Trophoblast cell (in vitro differentiated cells and primary cell): ENCODE results near the gene SAT1. TPM values are rescaled to one million over a fixed set of nuclear protein-coding genes. Genes with fewer than 3 reads are reported as not detected.

Experiments
- DNase-seq, 2 donors: peaks; one replicate each; pipeline ENCODE4 v3.0.0-alpha.2; 2016
- H2AFZ ChIP-seq: 2 replicates; pipeline ENCODE4 v1.6.1; 2013; ENCODE audit warnings: low read length, moderate library complexity, mild to moderate bottlenecking; ENCODE audit not compliant: insufficient read depth, poor library complexity
- H2AK5ac ChIP-seq: 2 replicates; pipeline ENCODE4 v1.6.1; 2013; ENCODE audit warnings: mild to moderate bottlenecking, low read length
- H2BK120ac ChIP-seq: 2 replicates; pipeline ENCODE4 v1.6.1; 2013; ENCODE audit warnings: low read length, mild to moderate bottlenecking, moderate library complexity; ENCODE audit not compliant: insufficient read depth, poor library complexity
- H2BK12ac ChIP-seq: 2 replicates; pipeline ENCODE4 v1.6.1; 2013; ENCODE audit warnings: mild to moderate bottlenecking, low read length, moderate library complexity
- H2BK5ac ChIP-seq: 2 replicates; pipeline ENCODE4 v1.6.1; 2013; ENCODE audit warnings: low read length, low read depth, moderate library complexity, mild to moderate bottlenecking; ENCODE audit not compliant: poor library complexity
- H3K14ac ChIP-seq: 2 replicates; pipeline ENCODE4 v1.6.1; 2013; ENCODE audit warnings: mild to moderate bottlenecking, low read length
- H3K18ac ChIP-seq: 2 replicates; pipeline ENCODE4 v1.6.1; 2013; ENCODE audit warnings: mild to moderate bottlenecking, low read length
- H3K23ac ChIP-seq: 2 replicates; pipeline ENCODE4 v1.6.1; 2013; ENCODE audit warnings: low read length
- H3K27ac ChIP-seq: 2 replicates; pipeline ENCODE4 v1.5.1; 2013; ENCODE audit warnings: low read depth, mild to moderate bottlenecking, inconsistent platforms, low read length, moderate library complexity
- H3K27me3 ChIP-seq: 2 replicates; pipeline ENCODE4 v1.6.1; 2013; ENCODE audit warnings: inconsistent platforms, mild to moderate bottlenecking, low read length, moderate library complexity; ENCODE audit not compliant: insufficient read depth
- H3K36me3 ChIP-seq, 2 experiments: 1 replicate in 1 of 2; 2 replicates in 1 of 2; pipeline ENCODE4 v1.6.1; 2013; ENCODE audit warnings: low read length in 2 of 2, mild to moderate bottlenecking in 2 of 2, moderate library complexity in 1 of 2; ENCODE audit not compliant: insufficient read depth in 2 of 2, control insufficient read depth in 1 of 2
- H3K4ac ChIP-seq: 2 replicates; pipeline ENCODE4 v1.6.1; 2013; ENCODE audit warnings: low read depth, mild to moderate bottlenecking, low read length, moderate library complexity
- H3K4me1 ChIP-seq, 2 experiments: 1 replicate in 1 of 2; 2 replicates in 1 of 2; pipeline ENCODE4 v1.6.1; 2013; ENCODE audit warnings: low read length in 2 of 2, mild to moderate bottlenecking in 2 of 2, moderate library complexity in 1 of 2; ENCODE audit not compliant: insufficient read depth in 2 of 2, control insufficient read depth in 1 of 2
- H3K4me2 ChIP-seq: 2 replicates; pipeline ENCODE4 v1.6.1; 2013; ENCODE audit warnings: inconsistent platforms, mild to moderate bottlenecking, low read length, moderate library complexity
- H3K4me3 ChIP-seq: 2 replicates; pipeline ENCODE4 v1.5.1; 2013; ENCODE audit warnings: mild to moderate bottlenecking, low read depth, low read length, inconsistent platforms
- H3K79me1 ChIP-seq: one replicate; pipeline ENCODE4 v1.6.1; 2013; ENCODE audit warnings: low read length
- H3K79me2 ChIP-seq: 2 replicates; pipeline ENCODE4 v1.6.1; 2013; ENCODE audit warnings: low read length, mild to moderate bottlenecking; ENCODE audit not compliant: control insufficient read depth, insufficient read depth, poor library complexity
- H3K9ac ChIP-seq: 2 replicates; pipeline ENCODE4 v1.6.1; 2013; ENCODE audit warnings: mild to moderate bottlenecking, low read length
- H3K9me3 ChIP-seq: 2 replicates; pipeline ENCODE4 v1.6.1; 2013; ENCODE audit warnings: low read depth, mild to moderate bottlenecking, control low read depth, inconsistent platforms, low read length; ENCODE audit not compliant: insufficient read depth
- H4K12ac ChIP-seq: 2 replicates; pipeline ENCODE4 v1.6.1; 2013; ENCODE audit warnings: low read depth, mild to moderate bottlenecking, low read length, moderate library complexity
- H4K8ac ChIP-seq: 2 replicates; pipeline ENCODE4 v1.6.1; 2013; ENCODE audit warnings: low read depth, mild to moderate bottlenecking, low read length, moderate library complexity
- H4K91ac ChIP-seq: one replicate; pipeline ENCODE4 v1.6.1; 2013; ENCODE audit warnings: low read depth, mild to moderate bottlenecking, low read length, moderate library complexity
- WGBS: extraction: QIAGEN DNeasy Blood & Tissue Kit; methylation state at CpG from one replicate; pipeline ENCODE4 v1.1.7; 2013; ENCODE audit warnings: missing lambda C conversion rate; ENCODE audit not compliant: insufficient read length, insufficient coverage; ENCODE audit errors: extremely low coverage; 5-methylcytosine and 5-hydroxymethylcytosine counted together
- polyA plus RNA-seq: library from polyadenylated mRNA; stranded (reverse); fragments of 200-250 nt; gene quantifications from 2 replicates; pipeline ENCODE4 v1.2.3, GENCODE V29; 2013

The SAT1 gene
- 142 and 148 TPM in 2 replicates for polyA plus RNA-seq

DNA sequence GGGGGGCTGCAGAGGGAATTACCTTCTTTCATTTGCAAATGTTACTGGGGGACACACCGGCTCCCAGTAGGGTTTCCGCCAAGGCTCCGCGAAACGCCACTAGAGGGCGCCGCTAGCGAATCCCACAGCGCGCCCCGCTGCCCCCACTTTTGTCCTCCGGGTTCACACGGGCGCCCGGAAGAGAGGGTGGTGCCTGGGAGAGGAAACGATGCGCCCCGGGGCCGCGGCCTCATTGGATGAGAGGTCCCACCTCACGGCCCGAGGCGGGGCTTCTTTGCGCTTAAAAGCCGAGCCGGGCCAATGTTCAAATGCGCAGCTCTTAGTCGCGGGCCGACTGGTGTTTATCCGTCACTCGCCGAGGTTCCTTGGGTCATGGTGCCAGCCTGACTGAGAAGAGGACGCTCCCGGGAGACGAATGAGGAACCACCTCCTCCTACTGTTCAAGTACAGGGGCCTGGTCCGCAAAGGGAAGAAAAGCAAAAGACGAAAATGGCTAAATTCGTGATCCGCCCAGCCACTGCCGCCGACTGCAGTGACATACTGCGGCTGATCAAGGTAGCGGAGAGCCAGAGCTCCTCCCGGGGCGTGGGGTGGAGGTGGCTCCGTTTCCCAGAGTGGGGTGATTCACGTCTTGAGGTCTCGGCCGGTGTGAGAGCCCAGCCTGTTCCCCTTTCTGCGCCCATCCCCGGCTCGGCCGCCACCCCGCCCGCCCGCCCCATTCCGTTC lies at the start of gene SAT1:
Gene SAT1, plus strand, starts transcription at position 311 of the 726 bp plus-strand sequence. Its CDS starts 179 bp downstream, at position 490.
- Histone ChIP-seq H4K91ac (peak within 1 kb of the TSS; percentile 77), H3K4me2 (peak within 1 kb of the TSS; percentile 73), H3K9ac (peak within 1 kb of the TSS; percentile 48), H2BK12ac (peak within 1 kb of the TSS; percentile 64), H2AK5ac (no peak within 1 kb of the TSS), H3K4me3 (peak within 1 kb of the TSS; percentile 71), H4K12ac (peak within 1 kb of the TSS; percentile 70), H3K9me3 (no peaks in the 10 kb centered on the region), H3K27me3 (no peaks in the 10 kb centered on the region), H3K23ac (no peak within 1 kb of the TSS), H3K18ac (peak within 1 kb of the TSS; percentile 94), H3K79me2 (peaks cover 3% of the 10 kb centered on the region), H3K27ac (no peak within 1 kb of the TSS), H3K36me3 (no peaks in the 10 kb centered on the region), H3K4me1 (peaks cover 0 to 2% of the 10 kb centered on the region in 2 experiments), H2BK5ac (peak within 1 kb of the TSS; percentile 88), H2AFZ (no peak within 1 kb of the TSS), H2BK120ac (peak within 1 kb of the TSS; percentile 51), H3K79me1 (peaks cover 4% of the 10 kb centered on the region), H3K14ac (peak within 1 kb of the TSS; percentile 87), H4K8ac (peak within 1 kb of the TSS; percentile 82), H3K4ac (no peak within 1 kb of the TSS)
- peak; percentile 93 to 95 for DNase-seq
- no CpG with 5 or more reads among the region's 58 CpGs for WGBS

DNA sequence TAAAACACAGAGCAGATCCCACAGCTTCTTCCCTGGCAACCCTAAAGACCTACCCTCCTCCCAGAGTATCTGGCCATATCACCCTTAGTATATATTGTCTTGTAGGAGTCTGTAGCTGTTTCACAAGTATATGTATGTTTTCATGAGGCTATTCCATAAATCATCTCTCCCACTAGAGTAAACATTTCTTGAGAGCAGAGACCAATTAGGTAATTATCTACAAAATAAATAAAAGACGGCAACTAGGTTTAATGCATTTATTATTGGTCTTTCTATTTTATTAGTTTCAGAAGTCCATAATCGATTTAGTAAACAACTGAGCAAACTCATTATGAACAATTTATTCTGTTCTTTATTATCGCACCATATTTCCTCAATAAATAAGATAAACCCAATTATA lies 46.9 kb upstream of the SAT1 start:
- no peak overlapping the region for H4K91ac ChIP-seq
- H3K27me3 ChIP-seq: no peaks in the 10 kb centered on the region
- no peak overlapping the region for H2BK5ac ChIP-seq
- H3K23ac ChIP-seq: no peak overlapping the region
- H3K4me1 ChIP-seq: no peaks in the 10 kb centered on the region
- no peak overlapping the region for H3K18ac ChIP-seq
- H4K12ac ChIP-seq: no peak overlapping the region
- H2AFZ ChIP-seq: no peak overlapping the region
- no peak overlapping the region for H3K4ac ChIP-seq
- H2BK120ac ChIP-seq: no peak overlapping the region
- no peak overlapping the region for H2BK12ac ChIP-seq
- H3K4me3 ChIP-seq: no peak overlapping the region
- no peak overlapping the region for H3K14ac ChIP-seq
- no peak overlapping the region for H3K4me2 ChIP-seq
- no peaks in the 10 kb centered on the region for H3K79me1 ChIP-seq
- H3K9me3 ChIP-seq: no peaks in the 10 kb centered on the region
- no peaks in the 10 kb centered on the region for H3K79me2 ChIP-seq
- H2AK5ac ChIP-seq: no peak overlapping the region
- H3K9ac ChIP-seq: no peak overlapping the region
- no CpG with 5 or more reads among the region's 3 CpGs for WGBS
- no peak overlapping the region for H3K27ac ChIP-seq
- no peak for DNase-seq
- H3K36me3 ChIP-seq: no peaks in the 10 kb centered on the region
- no peak overlapping the region for H4K8ac ChIP-seq

GRCh38 chrX:23737413-23737812 lies 45.6 kb upstream of the SAT1 start:
- H3K27ac ChIP-seq: no peak overlapping the region
- H3K4me2 ChIP-seq: no peak overlapping the region
- no peaks in the 10 kb centered on the region for H3K9me3 ChIP-seq
- no peak overlapping the region for H2BK120ac ChIP-seq
- H2BK5ac ChIP-seq: no peak overlapping the region
- no peak overlapping the region for H4K8ac ChIP-seq
- no peak for DNase-seq
- no peaks in the 10 kb centered on the region for H3K36me3 ChIP-seq
- H4K12ac ChIP-seq: no peak overlapping the region
- H2AFZ ChIP-seq: no peak overlapping the region
- no peak overlapping the region for H2BK12ac ChIP-seq
- H3K14ac ChIP-seq: no peak overlapping the region
- H2AK5ac ChIP-seq: no peak overlapping the region
- H3K27me3 ChIP-seq: no peaks in the 10 kb centered on the region
- H3K18ac ChIP-seq: no peak overlapping the region
- H3K4me1 ChIP-seq: peaks cover 0 to 2% of the 10 kb centered on the region in 2 experiments
- H4K91ac ChIP-seq: no peak overlapping the region
- H3K23ac ChIP-seq: no peak overlapping the region
- H3K9ac ChIP-seq: no peak overlapping the region
- H3K4me3 ChIP-seq: no peak overlapping the region
- H3K4ac ChIP-seq: no peak overlapping the region
- peaks cover 2% of the 10 kb centered on the region for H3K79me2 ChIP-seq
- H3K79me1 ChIP-seq: no peaks in the 10 kb centered on the region

- peak overlapping the region; percentile 84 for H3K4me2 ChIP-seq
- no peaks in the 10 kb centered on the region for H3K9me3 ChIP-seq
- H4K91ac ChIP-seq: no peak overlapping the region
- DNase-seq: peak; percentile 36 to 62
- no peak overlapping the region for H2BK12ac ChIP-seq
- H2BK5ac ChIP-seq: no peak overlapping the region
- peak overlapping the region; percentile 43 for H4K12ac ChIP-seq
- no peak overlapping the region for H3K9ac ChIP-seq
- H3K79me2 ChIP-seq: peaks cover 5% of the 10 kb centered on the region
- peaks cover 0 to 2% of the 10 kb centered on the region in 2 experiments for H3K4me1 ChIP-seq
- H3K14ac ChIP-seq: no peak overlapping the region
- H3K23ac ChIP-seq: no peak overlapping the region
- H3K27ac ChIP-seq: no peak overlapping the region
- H3K79me1 ChIP-seq: peaks cover 3% of the 10 kb centered on the region
- WGBS: no CpG with 5 or more reads among the region's 6 CpGs
- no peak overlapping the region for H3K18ac ChIP-seq
- no peaks in the 10 kb centered on the region for H3K36me3 ChIP-seq
- H2BK120ac ChIP-seq: no peak overlapping the region
- no peak overlapping the region for H2AFZ ChIP-seq
- H3K27me3 ChIP-seq: no peaks in the 10 kb centered on the region
- no peak overlapping the region for H2AK5ac ChIP-seq
- H4K8ac ChIP-seq: peak overlapping the region; percentile 54
- peak overlapping the region; percentile 97 for H3K4me3 ChIP-seq
- H3K4ac ChIP-seq: peak overlapping the region; percentile 75
Measured at GRCh38 chrX:23742174-23742696, 40.7 kb upstream of the SAT1 start.
